ENCODE data around the gene MAP3K19. TPM values are rescaled to one million over a fixed set of nuclear protein-coding genes. Genes with fewer than 3 reads are reported as not detected.

MAP3K19 gene
- total and polyA plus RNA-seq, 2 experiments from 2014 or later = not detected

DNA sequence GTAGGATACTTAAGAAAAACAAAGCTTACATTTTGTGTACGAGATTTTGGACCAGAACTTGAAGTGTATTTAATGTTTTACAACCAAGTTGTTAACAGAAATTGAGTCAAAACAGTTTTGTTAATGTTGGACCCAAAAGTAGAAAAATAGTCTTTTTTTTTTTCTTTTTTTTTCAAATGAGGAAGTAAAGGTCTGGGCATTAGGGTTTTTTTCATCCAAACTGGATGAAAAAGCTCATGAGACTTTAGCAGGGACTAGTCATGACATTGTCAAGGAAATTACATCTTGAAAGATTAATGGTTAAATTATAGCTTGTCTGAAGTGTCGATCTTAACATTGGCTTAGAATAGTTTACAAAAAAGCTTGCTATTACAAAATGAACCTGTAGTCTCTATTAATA is 96.4 kb downstream of the MAP3K19 start:
- no peaks in the 10 kb centered on the region for H3K4me1 ChIP-seq (ENCODE audit: insufficient read depth)
- 98% methylated on average over 2 of the region's 2 CpGs for WGBS (ENCODE audit: low lambda C conversion rate, missing lambda C conversion rate)
- no peak overlapping the region for H3K4me2 ChIP-seq
- peaks cover 13% of the 10 kb centered on the region for H3K79me2 ChIP-seq
- no peak overlapping the region for H3K27ac ChIP-seq
- no peaks in the 10 kb centered on the region for H3K27me3 ChIP-seq
- H4K20me1 ChIP-seq (ENCODE audit: insufficient read depth, poor library complexity, severe bottlenecking) = peaks cover 12% of the 10 kb centered on the region
- H2AFZ ChIP-seq = no peak overlapping the region
- DNase-seq (ENCODE audit: low spot score) = no peak
- TF ChIP-seq EZH2 (IDR thresholded peaks at IDR 0.05; ENCODE audit: borderline replicate concordance) = no peak
- no peak for TF ChIP-seq CTCF (IDR thresholded peaks at IDR 0.05; ENCODE audit: poor library complexity)
- no peak for TF ChIP-seq EZH2phosphoT487 (IDR thresholded peaks at IDR 0.05; ENCODE audit: low read depth, severe bottlenecking, unreplicated experiment)
- no peaks in the 10 kb centered on the region for H3K9me3 ChIP-seq (ENCODE audit: low read depth)
- no peak overlapping the region for H3K4me3 ChIP-seq
- no peaks in the 10 kb centered on the region for H3K9me2 ChIP-seq (replicated peaks; ENCODE audit: insufficient read depth)
- H3K36me3 ChIP-seq (replicated peaks; ENCODE audit: insufficient read depth, low read depth) = no peaks in the 10 kb centered on the region

DNA sequence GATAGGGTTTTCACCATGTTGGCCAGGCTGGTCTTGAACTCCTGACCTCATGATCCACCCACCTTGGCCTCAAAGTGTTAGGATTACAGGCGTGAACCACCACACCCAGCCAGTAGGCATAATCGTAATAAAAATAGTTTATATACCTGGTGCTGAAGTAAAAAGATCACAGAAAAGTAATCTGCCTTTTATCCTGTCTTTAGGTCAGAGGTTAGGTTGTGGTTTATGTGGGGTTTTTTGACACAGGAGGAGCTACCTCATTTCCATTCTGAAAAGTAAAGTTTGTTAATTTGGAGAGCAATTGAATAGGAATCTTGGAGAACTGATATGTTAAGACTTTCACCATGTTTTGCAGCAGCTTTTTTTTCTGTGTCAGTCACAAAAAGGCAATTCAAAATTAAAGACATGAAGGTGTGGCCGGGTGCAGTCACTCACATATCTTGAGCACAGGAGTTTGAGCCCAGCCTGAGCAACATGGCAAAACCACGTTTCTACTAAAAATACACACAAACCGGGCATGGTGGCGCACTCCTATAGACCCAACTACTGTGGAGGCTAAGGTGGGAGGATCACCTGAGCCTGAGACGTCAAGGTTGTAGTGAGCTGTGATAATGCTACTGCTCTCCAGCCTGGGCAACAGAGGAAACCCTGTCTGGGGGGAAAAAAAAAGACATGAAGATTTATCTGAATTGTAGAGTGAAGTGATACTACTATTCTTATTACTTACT is 97.1 kb downstream of the MAP3K19 start:
- Histone ChIP-seq H3K4me1 (ENCODE audit: insufficient read depth) (no peaks in the 10 kb centered on the region), H3K9me3 (ENCODE audit: low read depth) (no peaks in the 10 kb centered on the region), H3K9me2 (replicated peaks; ENCODE audit: insufficient read depth) (no peaks in the 10 kb centered on the region), H2AFZ (no peak overlapping the region), H3K4me3 (no peak overlapping the region), H3K27me3 (no peaks in the 10 kb centered on the region), H3K4me2 (no peak overlapping the region), H3K79me2 (peaks cover 13% of the 10 kb centered on the region), H4K20me1 (ENCODE audit: insufficient read depth, poor library complexity, severe bottlenecking) (peaks cover 12% of the 10 kb centered on the region), H3K36me3 (replicated peaks; ENCODE audit: insufficient read depth, low read depth) (no peaks in the 10 kb centered on the region), H3K27ac (no peak overlapping the region)
- no peak for DNase-seq (ENCODE audit: low spot score)
- TF ChIP-seq EZH2 (IDR thresholded peaks at IDR 0.05; ENCODE audit: borderline replicate concordance) (no peak), EZH2phosphoT487 (IDR thresholded peaks at IDR 0.05; ENCODE audit: low read depth, severe bottlenecking, unreplicated experiment) (no peak), CTCF (IDR thresholded peaks at IDR 0.05; ENCODE audit: poor library complexity) (no peak)
- 92% methylated on average over 7 of the region's 7 CpGs for WGBS (ENCODE audit: low lambda C conversion rate, missing lambda C conversion rate)

DNA sequence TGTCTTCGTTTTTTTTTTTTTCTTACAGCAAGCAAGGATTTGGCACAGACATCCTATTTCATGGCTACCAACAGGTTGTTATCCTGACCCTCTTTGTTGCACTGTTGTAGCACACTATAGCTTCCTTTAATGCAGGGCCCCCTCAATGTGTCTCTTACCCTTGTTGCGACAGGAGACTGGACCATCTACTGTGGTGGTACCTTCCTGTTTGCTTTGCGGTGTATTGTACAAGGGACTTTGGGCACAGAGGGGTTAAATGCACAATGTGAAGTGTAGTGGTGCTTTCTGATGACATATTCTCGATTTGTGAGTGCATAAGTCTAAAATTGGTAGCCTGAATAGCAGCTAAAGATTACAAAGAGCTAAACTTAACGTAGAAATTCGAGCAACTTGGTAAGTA is 101.2 kb downstream of the MAP3K19 start:
- Histone ChIP-seq H3K9me3 (ENCODE audit: low read depth) (no peaks in the 10 kb centered on the region), H3K4me2 (no peak overlapping the region), H3K4me1 (ENCODE audit: insufficient read depth) (no peaks in the 10 kb centered on the region), H4K20me1 (ENCODE audit: insufficient read depth, poor library complexity, severe bottlenecking) (peaks cover 3% of the 10 kb centered on the region), H3K4me3 (no peak overlapping the region), H3K79me2 (peaks cover 23% of the 10 kb centered on the region), H3K9me2 (replicated peaks; ENCODE audit: insufficient read depth) (no peaks in the 10 kb centered on the region), H3K36me3 (replicated peaks; ENCODE audit: insufficient read depth, low read depth) (no peaks in the 10 kb centered on the region), H3K27ac (no peak overlapping the region), H3K27me3 (no peaks in the 10 kb centered on the region), H2AFZ (no peak overlapping the region)
- 98% methylated on average over 6 of the region's 6 CpGs for WGBS (ENCODE audit: low lambda C conversion rate, missing lambda C conversion rate)
- DNase-seq (ENCODE audit: low spot score) = no peak
- TF ChIP-seq EZH2 (IDR thresholded peaks at IDR 0.05; ENCODE audit: borderline replicate concordance) (no peak), CTCF (IDR thresholded peaks at IDR 0.05; ENCODE audit: poor library complexity) (no peak)

All from hepatocyte (in vitro differentiated cells).